Hematopoietic multipotent progenitor cell treated with erythropoietin and hydrocortisone succinate and interleukin-3 and kit ligand, for 4 days (in vitro differentiated cells): ENCODE measurements around the gene ERVK3-1.
"Not testable (repeated sequence)": the region's sequence is repeated elsewhere in the genome, so short reads cannot be mapped to it uniquely, and the experiment has no call there.

Experiments
- DNase-seq: peaks from one replicate; pipeline ENCODE4 v3.0.0-alpha.2; 2015

Gene ERVK3-1

GRCh38 chr19:58346961-58347929 is 42.1 kb downstream of the ERVK3-1 start:
- DNase-seq, result peak; percentile 75

DNA sequence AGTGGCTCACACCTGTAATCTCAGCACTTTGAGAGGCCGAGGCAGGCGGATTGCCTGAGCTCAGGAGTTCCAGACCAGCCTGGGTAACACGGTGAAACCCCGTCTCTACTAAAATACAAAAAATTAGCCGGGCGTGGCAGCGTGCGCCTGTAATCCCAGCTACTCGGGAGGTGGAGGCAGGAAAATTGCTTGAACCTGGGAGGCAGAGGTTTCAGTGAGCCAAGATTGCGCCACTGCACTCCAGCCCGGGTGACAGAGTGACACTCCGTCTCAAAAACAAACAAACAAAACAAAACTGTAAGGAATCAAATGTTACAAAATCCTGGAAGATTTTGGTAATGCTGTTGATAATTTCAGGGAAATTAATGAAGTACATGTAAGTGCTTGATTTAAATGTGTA is 42.9 kb downstream of the ERVK3-1 start:
- DNase-seq, result not testable (repeated sequence)

DNA sequence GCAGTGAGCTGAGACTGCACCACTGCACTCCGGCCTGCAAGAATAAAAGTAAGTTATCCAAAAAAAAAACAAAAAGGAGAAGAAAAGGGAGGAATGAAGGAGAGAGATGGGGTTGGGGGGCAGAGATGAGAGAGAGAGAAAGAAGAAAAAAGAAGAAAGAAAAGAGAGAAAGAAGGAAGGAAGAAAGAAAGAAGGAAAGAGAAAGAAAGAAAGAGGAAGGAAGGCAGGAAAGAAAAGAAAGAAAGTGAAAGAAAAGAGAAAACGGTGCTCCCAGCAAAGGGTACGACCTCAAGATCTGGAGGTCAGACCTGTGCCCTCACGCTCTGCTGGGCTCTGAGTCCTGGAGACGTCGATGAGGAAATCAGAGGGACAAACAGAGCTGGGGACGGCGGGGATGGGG is 44.4 kb downstream of the ERVK3-1 start:
- no peak for DNase-seq

- no peak for DNase-seq
Measured at GRCh38 chr19:58350001-58350861, 45.1 kb downstream of the ERVK3-1 start.

GRCh38 chr19:58350871-58351557 is 45.8 kb downstream of the ERVK3-1 start:
- no peak for DNase-seq

DNA sequence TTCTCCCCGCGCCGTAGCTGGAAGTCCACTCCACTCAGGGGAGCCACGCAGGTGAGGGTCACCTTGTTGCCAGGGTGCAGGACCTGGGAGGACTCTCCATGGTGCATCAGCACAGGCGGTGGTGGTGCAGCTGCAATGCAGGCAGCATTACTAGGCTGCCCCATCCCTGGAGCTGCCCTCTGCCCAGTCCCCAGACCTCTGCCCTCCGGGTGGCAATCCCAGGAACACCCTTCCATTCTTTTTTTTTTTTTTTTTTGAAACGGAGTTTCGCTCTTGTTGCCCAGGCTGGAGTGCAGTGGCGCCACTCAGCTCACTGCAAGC is 46.3 kb downstream of the ERVK3-1 start:
- no peak for DNase-seq

DNA sequence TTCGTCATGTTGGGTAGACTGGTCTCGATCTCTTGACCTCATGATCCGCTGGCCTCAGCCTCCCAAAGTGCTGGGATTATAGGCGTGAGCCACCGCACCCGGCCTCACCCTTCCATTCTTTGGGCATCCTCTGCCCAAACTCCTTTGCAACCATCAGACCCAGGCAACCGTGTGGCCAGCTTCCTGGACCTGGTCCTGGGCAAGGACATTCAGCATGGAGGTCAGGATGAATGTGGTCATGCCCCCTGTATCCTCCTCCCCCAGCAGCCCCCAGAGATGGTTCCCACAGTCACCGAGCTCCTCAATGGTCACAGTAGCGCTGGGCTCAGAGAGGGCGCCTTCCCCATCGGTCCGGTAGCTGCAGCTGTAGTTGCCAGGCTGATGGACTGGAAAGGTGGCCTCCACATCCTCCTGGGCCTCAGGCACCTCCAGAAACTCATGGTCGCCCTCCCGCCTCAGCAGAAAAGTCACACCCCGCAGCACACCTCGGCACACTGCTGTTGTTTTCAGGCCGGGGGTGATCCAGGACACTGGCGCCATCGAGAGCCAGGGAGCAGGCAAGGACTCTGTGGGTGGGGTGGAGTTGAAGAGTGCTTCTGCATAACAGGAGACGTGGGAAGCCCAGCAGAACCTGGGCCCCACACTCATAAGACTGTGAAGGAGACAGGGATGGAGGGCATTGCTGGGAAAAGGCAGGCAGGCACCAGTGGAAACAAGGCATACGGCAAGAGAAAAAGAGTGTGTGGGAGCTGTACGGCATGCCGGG is 47.0 kb downstream of the ERVK3-1 start:
- DNase-seq, result no peak

GRCh38 chr19:58352760-58353671 is 47.8 kb downstream of the ERVK3-1 start, which contains the start of gene A1BG:
Gene A1BG (minus strand): TSS chr19:58353492. CDS start chr19:58353437, 55 bp downstream.
- DNase-seq, result no peak

GRCh38 chr19:58353717-58354477 is 48.7 kb downstream of the ERVK3-1 start:
- DNase-seq, result no peak

DNA sequence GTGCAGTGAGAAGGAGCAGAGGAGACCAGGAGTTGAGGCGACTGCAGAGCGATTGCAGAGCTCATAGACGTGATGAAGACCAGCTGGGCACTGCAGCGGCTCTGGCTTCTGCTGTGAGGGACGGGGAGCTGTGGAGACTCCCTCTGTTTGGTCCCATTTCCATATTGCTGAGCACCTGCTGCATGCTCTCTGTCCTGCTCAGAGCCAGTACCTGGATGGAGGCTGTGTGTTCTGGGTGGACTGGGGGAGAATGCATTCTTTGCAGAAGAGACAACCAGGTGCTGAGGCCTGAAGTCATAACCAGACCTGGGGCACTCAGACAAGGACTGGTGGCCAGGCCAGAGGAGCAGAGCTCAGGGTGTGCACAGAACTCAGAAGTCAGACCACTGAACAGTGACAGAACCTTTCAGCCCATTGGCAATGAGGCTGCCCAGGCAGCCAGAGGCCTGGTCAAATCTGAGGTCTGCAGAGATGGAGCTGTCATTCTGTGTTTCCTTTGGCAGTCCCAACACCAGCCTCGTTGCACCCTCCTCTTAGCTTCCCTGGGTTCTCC is 49.4 kb downstream of the ERVK3-1 start:
- no peak for DNase-seq

GRCh38 chr19:58355215-58355796 is 50.1 kb downstream of the ERVK3-1 start:
- no peak for DNase-seq

DNA sequence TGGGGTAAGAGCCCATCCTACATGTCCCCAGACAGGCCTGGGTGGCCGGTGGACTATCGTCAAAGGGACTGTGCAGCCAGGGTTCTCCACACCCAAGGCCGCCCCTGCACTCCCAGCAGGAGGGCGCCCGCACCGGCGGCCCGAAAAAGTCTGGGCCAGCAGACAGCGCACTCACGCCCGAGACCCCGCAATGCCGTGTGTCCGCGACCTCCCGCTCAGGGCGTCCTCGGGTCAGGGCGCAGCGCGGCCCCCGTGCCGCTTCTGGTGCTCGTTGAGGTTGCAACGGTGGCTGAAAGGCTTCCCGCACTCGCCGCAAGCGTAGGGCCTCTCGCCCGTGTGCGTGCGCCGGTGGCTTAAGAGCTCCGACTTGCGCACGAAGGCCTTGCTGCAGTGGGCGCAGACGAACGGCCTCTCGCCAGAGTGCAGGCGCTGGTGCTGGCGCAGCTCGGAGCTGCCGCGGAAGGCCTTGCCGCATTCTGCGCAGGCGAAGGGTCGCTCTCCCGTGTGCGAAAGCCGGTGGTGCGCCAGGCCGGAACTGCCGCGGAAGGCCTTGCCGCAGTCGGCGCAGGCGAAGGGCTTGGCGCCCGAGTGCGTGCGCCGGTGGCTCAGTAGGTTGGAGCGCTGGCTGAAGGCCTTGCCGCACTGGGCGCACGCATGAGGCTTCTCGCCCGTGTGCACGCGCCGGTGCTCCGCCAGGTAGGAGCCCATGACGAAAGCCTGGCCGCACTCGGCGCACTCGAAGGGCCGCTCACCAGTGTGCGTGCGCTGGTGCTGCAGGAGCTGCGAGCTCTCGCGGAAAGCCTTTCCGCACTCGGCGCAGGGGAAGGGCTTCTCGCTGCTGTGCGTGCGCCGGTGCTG is 51.0 kb downstream of the ERVK3-1 start:
- DNase-seq, result peak; percentile 75

- DNase-seq, result no peak
Measured at GRCh38 chr19:58356766-58357480, 51.7 kb downstream of the ERVK3-1 start.

DNA sequence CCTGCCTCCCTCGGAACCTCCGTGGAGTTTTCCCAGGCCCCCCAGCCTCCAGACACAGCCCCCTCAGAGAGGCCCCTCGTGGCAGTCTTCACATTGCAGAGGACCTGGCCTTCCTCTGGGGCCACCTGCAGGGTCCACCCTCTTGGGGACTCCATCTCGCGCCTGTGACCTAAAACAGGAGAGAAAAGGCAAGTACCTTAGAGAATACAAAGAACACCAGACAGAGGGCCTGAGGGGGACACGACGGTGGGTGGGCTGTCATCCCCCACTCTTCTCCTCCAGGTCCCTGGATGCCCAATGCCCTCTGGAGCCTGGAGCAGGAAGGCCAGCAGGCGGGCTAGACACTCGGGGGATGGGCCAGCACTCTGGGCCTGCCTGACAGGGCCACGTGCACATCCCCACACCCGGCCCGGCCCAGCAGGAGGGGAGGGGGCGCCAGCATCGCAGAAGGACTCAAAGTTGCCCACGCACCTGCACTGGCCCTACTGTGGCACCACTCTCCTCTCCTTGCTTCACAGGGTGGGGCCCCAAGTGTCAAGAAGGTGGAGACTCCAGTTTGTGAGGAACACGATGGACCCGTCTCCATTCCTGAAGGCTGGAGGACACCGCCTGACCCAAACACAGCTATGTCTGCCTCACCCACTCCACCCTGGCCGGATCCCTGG is 52.4 kb downstream of the ERVK3-1 start:
- no peak for DNase-seq

- DNase-seq, result peak; percentile 84
Measured at GRCh38 chr19:58361900-58362271, 56.7 kb downstream of the ERVK3-1 start.

DNA sequence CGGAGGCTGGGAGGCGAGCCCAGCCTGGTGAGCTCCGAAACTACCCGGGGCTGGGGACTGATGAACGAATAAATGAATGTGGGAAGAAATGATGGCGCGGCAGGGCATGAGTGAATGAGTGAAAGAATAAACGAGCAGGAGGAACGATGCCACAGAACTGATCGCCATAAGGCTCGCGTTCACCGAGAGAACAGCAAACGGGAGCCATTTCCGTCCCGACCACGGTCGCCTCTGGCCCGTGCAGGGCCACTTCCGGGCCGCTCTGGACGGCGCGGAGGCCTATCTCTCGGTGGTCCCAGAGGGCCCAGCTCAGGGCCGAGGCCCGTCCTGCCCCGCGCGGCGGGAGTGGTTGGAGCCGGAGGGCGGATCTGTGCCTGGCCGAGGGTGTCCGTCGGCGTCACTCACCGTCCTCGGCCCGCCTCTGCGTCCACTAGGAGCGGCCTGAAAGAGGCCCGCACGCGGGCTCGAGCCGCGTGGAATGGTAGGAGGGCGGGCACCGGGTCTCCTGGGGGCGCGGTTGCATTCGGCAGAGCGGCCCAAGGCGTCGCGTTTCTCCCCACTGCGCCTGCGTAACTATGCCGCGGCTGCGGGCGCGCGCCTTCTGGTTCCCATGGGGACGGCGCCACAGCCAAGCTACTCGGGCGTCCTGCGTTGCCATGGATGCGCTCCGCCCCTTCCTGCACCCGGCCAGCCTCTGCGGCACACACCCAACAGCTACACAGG is 57.3 kb downstream of the ERVK3-1 start, which contains the start of gene ZNF497:
ZNF497 (minus strand) TSS at position 480 of the 723 bp plus-strand sequence. CDS start 5,116 bp downstream, outside the sequence.
- DNase-seq, result peak; percentile 99

- peak; percentile 94 for DNase-seq
Measured at GRCh38 chr19:58364146-58364545, 59.0 kb downstream of the ERVK3-1 start.
